Parathyroid adenoma (tissue), 2 donors: ENCODE data around the gene PATL1.
"Not testable (repeated sequence)": the region's sequence is repeated elsewhere in the genome, so short reads cannot be mapped to it uniquely, and the experiment has no call there.

Source experiments
- H2AFZ ChIP-seq: fragments of 300-600 bp; sonication (generic); one replicate; pipeline ENCODE4 v1.7.0; 2017; ENCODE audit warnings: antibody characterized with exemption, mild to moderate bottlenecking
- H3K27ac ChIP-seq: fragments of 300-600 bp; sonication (generic); one replicate; pipeline ENCODE4 v1.7.0; 2017
- H3K27me3 ChIP-seq: fragments of 300-600 bp; sonication (generic); one replicate; pipeline ENCODE4 v1.7.0; 2017; ENCODE audit warnings: low read length; ENCODE audit not compliant: control insufficient read depth, insufficient read depth
- H3K36me3 ChIP-seq: fragments of 300-600 bp; sonication (generic); one replicate; pipeline ENCODE4 v1.7.0; 2017; ENCODE audit warnings: low read length; ENCODE audit not compliant: control insufficient read depth, insufficient read depth
- H3K4me1 ChIP-seq: fragments of 300-600 bp; sonication (generic); one replicate; pipeline ENCODE4 v1.7.0; 2017; ENCODE audit warnings: control low read depth
- H3K4me2 ChIP-seq: fragments of 300-600 bp; sonication (generic); one replicate; pipeline ENCODE4 v1.7.0; 2017; ENCODE audit warnings: low read length
- H3K4me3 ChIP-seq: fragments of 300-600 bp; sonication (generic); one replicate; pipeline ENCODE4 v1.7.0; 2017; ENCODE audit warnings: low read depth, low read length
- H3K79me2 ChIP-seq: fragments of 300-600 bp; sonication (generic); one replicate; pipeline ENCODE4 v1.7.0; 2017; ENCODE audit warnings: control low read depth
- H3K9ac ChIP-seq: fragments of 300-600 bp; sonication (generic); one replicate; pipeline ENCODE4 v1.7.0; 2017; ENCODE audit warnings: mild to moderate bottlenecking
- H3K9me3 ChIP-seq: fragments of 300-600 bp; sonication (generic); one replicate; pipeline ENCODE4 v1.7.0; 2017; ENCODE audit warnings: low read length; ENCODE audit not compliant: control insufficient read depth
- CTCF ChIP-seq: fragments of 300-600 bp; sonication (generic); IDR thresholded peaks from one replicate; pipeline ENCODE4 v1.7.0; 2017; ENCODE audit warnings: antibody characterized with exemption, mild to moderate bottlenecking
- donor health status: primary hyperparathyroidism.

The PATL1 gene

GRCh38 chr11:59698506-59698905 lies 29.7 kb upstream of the PATL1 start:
- no peak overlapping the region for H3K9ac ChIP-seq

GRCh38 chr11:59692915-59693314 lies 24.1 kb upstream of the PATL1 start:
- Histone ChIP-seq H2AFZ (no peak overlapping the region), H3K27me3 (no peaks in the 10 kb centered on the region), H3K9ac (no peak overlapping the region), H3K36me3 (no peaks in the 10 kb centered on the region), H3K4me3 (no peak overlapping the region), H3K4me2 (no peak overlapping the region), H3K4me1 (no peaks in the 10 kb centered on the region), H3K27ac (no peak overlapping the region), H3K79me2 (no peaks in the 10 kb centered on the region), H3K9me3 (no peaks in the 10 kb centered on the region)
- TF ChIP-seq CTCF = no peak

More at GRCh38 chr11:59698506-59698905, 29.7 kb upstream of the PATL1 start:
- Histone ChIP-seq H3K27ac (no peak overlapping the region), H3K4me3 (no peak overlapping the region), H3K4me1 (no peaks in the 10 kb centered on the region), H3K79me2 (no peaks in the 10 kb centered on the region), H2AFZ (no peak overlapping the region), H3K4me2 (no peak overlapping the region), H3K9me3 (no peaks in the 10 kb centered on the region), H3K36me3 (no peaks in the 10 kb centered on the region), H3K27me3 (no peaks in the 10 kb centered on the region)
- TF ChIP-seq CTCF = no peak

- Histone ChIP-seq H3K9me3 (no peaks in the 10 kb centered on the region), H3K27me3 (no peaks in the 10 kb centered on the region), H3K27ac (no peak overlapping the region), H3K9ac (no peak overlapping the region), H3K4me1 (no peaks in the 10 kb centered on the region), H3K4me2 (no peak overlapping the region), H2AFZ (no peak overlapping the region), H3K36me3 (no peaks in the 10 kb centered on the region), H3K79me2 (no peaks in the 10 kb centered on the region), H3K4me3 (no peak overlapping the region)
- TF ChIP-seq CTCF = no peak
These were observed 22.3 kb upstream of the PATL1 start for GRCh38 chr11:59691156-59691555.

GRCh38 chr11:59689015-59689414 lies 20.2 kb upstream of the PATL1 start:
- TF ChIP-seq CTCF = no peak
- H3K4me1 ChIP-seq = no peaks in the 10 kb centered on the region
- H3K27ac ChIP-seq = no peak overlapping the region
- H2AFZ ChIP-seq = no peak overlapping the region
- H3K36me3 ChIP-seq = no peaks in the 10 kb centered on the region
- H3K4me2 ChIP-seq = no peak overlapping the region
- H3K9ac ChIP-seq = no peak overlapping the region
- H3K4me3 ChIP-seq = no peak overlapping the region
- H3K79me2 ChIP-seq = no peaks in the 10 kb centered on the region
- H3K9me3 ChIP-seq = no peaks in the 10 kb centered on the region
- no peaks in the 10 kb centered on the region for H3K27me3 ChIP-seq

GRCh38 chr11:59681260-59681725 lies 12.5 kb upstream of the PATL1 start:
- H3K4me2 ChIP-seq, H3K9ac ChIP-seq, H3K27ac ChIP-seq, H3K9me3 ChIP-seq, H3K36me3 ChIP-seq, H3K4me1 ChIP-seq, H3K79me2 ChIP-seq, H2AFZ ChIP-seq, H3K4me3 ChIP-seq, H3K27me3 ChIP-seq: not testable (repeated sequence)
